ENCODE results near the gene RET. TPM values are rescaled to one million over a fixed set of nuclear protein-coding genes. Genes with fewer than 3 reads are reported as not detected.

Gene RET
- total RNA-seq, 4 donors from 2014 or later: 0.79 to 1.3 (median 0.96) TPM

- TF ChIP-seq CTCF (IDR thresholded peaks at IDR 0.05): no peak
- DNase-seq (ENCODE audit: low spot score) (no peak), ATAC-seq (ENCODE audit: low FRiP score) (no peak)
Measured at GRCh38 chr10:43112608-43112961, 35.7 kb downstream of the RET start.

DNA sequence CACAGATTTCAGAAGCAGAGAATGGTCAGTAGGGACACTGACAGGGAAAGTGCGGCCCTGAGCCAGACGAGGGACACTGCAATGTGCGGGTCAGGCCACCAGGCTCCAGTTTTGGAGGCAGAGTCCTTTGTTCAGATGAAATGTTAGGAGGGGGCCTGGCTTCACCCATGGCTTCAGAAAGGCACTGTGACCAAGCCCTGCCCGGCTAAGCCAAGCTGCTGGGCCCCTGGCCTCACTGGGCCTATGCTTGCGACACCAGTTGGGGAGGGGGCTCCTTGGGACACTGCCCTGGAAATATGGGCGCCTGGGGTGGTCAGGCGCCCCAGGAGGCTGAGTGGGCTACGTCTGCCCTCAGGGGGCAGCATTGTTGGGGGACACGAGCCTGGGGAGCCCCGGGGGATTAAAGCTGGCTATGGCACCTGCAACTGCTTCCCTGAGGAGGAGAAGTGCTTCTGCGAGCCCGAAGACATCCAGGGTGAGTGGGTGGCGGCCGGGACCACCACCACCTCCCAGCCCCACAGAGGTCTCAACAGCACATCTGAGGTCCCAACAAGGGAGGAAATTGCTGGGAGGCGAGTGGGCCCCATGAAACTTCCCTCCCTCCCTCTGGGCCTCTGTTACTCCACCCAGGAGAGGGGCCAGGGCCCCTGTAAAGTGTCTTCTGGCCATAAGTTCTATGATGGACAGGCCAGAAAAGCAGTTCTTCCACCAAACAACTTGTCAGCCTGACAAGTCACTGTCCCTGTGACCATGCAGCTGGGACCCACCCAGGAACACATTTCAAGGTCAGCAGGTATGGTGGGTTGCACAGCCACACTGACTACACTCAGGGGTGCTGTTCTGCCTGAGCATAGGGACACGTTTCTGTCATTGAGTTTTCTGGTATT lies 36.6 kb downstream of the RET start:
- ATAC-seq (ENCODE audit: low FRiP score) (no peak), DNase-seq (ENCODE audit: low spot score) (no peak)
- TF ChIP-seq CTCF (IDR thresholded peaks at IDR 0.05): no peak

DNA sequence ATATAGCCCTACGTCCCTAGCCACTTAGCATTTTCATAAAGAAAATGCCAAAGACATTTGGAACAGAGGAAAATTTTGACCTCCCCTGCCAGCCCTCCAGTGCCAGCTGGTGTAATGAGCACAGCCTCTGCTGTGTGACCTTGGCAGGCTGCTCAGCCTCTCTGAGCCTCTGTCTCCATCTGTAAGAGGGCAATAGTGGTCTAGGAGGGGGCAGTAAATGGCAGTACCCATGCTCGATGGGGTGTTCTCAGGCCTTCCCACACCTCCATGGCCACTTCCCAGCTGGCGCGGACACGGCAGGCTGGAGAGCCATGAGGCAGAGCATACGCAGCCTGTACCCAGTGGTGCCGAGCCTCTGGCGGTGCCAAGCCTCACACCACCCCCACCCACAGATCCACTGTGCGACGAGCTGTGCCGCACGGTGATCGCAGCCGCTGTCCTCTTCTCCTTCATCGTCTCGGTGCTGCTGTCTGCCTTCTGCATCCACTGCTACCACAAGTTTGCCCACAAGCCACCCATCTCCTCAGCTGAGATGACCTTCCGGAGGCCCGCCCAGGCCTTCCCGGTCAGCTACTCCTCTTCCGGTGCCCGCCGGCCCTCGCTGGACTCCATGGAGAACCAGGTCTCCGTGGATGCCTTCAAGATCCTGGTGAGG lies 37.3 kb downstream of the RET start:
- no peak for DNase-seq (ENCODE audit: low spot score)
- no peak for TF ChIP-seq CTCF (IDR thresholded peaks at IDR 0.05)

GRCh38 chr10:43114743-43115611 lies 38.1 kb downstream of the RET start:
- DNase-seq (ENCODE audit: low spot score) (no peak), ATAC-seq (ENCODE audit: low FRiP score) (no peak)
- TF ChIP-seq CTCF (IDR thresholded peaks at IDR 0.05): no peak

More for the DNA sequence above, 37.3 kb downstream of the RET start:
- no peak for ATAC-seq (ENCODE audit: low FRiP score)

DNA sequence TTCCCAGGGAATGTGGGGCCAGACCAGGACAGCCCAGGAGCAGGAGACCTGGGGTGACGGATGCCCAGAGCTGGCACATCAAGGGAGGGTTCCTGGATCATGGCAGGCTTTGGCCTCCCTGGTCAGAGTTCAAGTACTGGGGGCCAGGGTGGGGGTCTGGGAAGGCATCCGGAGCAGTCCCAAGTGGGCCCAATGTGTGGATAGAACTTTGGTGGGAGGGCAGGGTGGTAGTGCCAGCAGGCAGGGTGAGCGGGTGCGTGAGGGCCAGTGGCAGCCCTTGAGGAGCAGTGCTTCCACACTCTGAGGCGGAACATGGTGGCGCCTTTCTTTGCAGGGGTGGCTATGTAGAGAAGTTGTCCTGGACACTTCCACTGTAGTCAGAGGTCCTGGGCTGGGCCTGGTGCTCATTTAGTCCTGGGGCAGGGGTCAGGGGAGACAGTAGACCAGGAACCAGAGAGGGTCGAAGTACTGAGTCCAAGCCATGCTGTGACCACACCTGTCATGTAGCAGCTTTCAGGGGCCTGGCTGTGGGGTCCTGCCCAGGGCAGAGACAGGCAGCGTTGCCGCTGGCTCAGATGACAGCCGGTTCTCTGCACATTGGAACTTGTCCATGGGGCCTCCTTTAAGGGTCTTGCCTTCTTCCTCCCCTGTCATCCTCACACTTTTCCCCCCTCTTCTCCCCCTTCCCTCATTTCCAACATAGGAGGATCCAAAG lies 39.2 kb downstream of the RET start:
- ATAC-seq (ENCODE audit: low FRiP score) (no peak), DNase-seq (ENCODE audit: low spot score) (no peak)
- TF ChIP-seq CTCF (IDR thresholded peaks at IDR 0.05): no peak

- ATAC-seq (ENCODE audit: low FRiP score) (no peak), DNase-seq (ENCODE audit: low spot score) (no peak)
- no peak for TF ChIP-seq CTCF (IDR thresholded peaks at IDR 0.05)
Measured at GRCh38 chr10:43116596-43116995, 39.7 kb downstream of the RET start.
